HG03378 (cell line): ENCODE data around the gene FOXL2NB.

Source experiments
- ATAC-seq: cut with Tn5 transposase; IDR thresholded peaks from one replicate; pipeline ENCODE4 v1.9.1; 2021; ENCODE audit warnings: mild to moderate bottlenecking, moderate library complexity; ENCODE audit not compliant: unreplicated experiment

Gene FOXL2NB

GRCh38 chr3:138944929-138945708, 1.9 kb upstream of the FOXL2NB start:
- no peak for ATAC-seq

GRCh38 chr3:138945709-138946662, 1.0 kb upstream of the FOXL2NB start:
- ATAC-seq, result no peak

GRCh38 chr3:138947495-138948121, 591 bp downstream of the FOXL2NB start:
- ATAC-seq, result no peak

GRCh38 chr3:138948371-138949001, 1.5 kb downstream of the FOXL2NB start:
- no peak for ATAC-seq

- ATAC-seq, result no peak
Measured at GRCh38 chr3:138949002-138949418, 2.0 kb downstream of the FOXL2NB start.

- no peak for ATAC-seq
Measured at GRCh38 chr3:138949445-138950005, 2.5 kb downstream of the FOXL2NB start.

GRCh38 chr3:138950006-138950644, 3.1 kb downstream of the FOXL2NB start:
- no peak for ATAC-seq

- ATAC-seq, result no peak
Measured at GRCh38 chr3:138950701-138951100, 3.7 kb downstream of the FOXL2NB start.

GRCh38 chr3:138960417-138960852, 13.4 kb downstream of the FOXL2NB start:
- no peak for ATAC-seq

GRCh38 chr3:138962854-138963560, 16.0 kb downstream of the FOXL2NB start:
- ATAC-seq, result no peak

GRCh38 chr3:138964264-138964663, 17.2 kb downstream of the FOXL2NB start:
- ATAC-seq, result no peak

GRCh38 chr3:138964923-138965322, 17.9 kb downstream of the FOXL2NB start:
- ATAC-seq, result no peak

- ATAC-seq, result no peak
Measured at GRCh38 chr3:138971766-138972320, 24.8 kb downstream of the FOXL2NB start.

- ATAC-seq, result no peak
Measured at GRCh38 chr3:138972941-138973340, 25.9 kb downstream of the FOXL2NB start.

GRCh38 chr3:138974462-138974861, 27.4 kb downstream of the FOXL2NB start:
- no peak for ATAC-seq

GRCh38 chr3:138975351-138975750, 28.3 kb downstream of the FOXL2NB start:
- no peak for ATAC-seq

GRCh38 chr3:138976047-138976446, 29.0 kb downstream of the FOXL2NB start:
- ATAC-seq, result no peak

GRCh38 chr3:138984816-138985215, 37.8 kb downstream of the FOXL2NB start:
- no peak for ATAC-seq

GRCh38 chr3:138985932-138986331, 38.9 kb downstream of the FOXL2NB start:
- ATAC-seq, result no peak
